GM18868 (cell line): ENCODE results near the gene CLRN2.
"Not testable (repeated sequence)": the region's sequence is repeated elsewhere in the genome, so short reads cannot be mapped to it uniquely, and the experiment has no call there.

Experiments
- ATAC-seq: cut with Tn5 transposase; IDR thresholded peaks from one replicate; pipeline ENCODE4 v1.9.1; 2021; ENCODE audit warnings: mild to moderate bottlenecking, moderate library complexity; ENCODE audit not compliant: unreplicated experiment

CLRN2 gene

GRCh38 chr4:17544205-17544604, 29.2 kb downstream of the CLRN2 start:
- ATAC-seq: no peak

DNA sequence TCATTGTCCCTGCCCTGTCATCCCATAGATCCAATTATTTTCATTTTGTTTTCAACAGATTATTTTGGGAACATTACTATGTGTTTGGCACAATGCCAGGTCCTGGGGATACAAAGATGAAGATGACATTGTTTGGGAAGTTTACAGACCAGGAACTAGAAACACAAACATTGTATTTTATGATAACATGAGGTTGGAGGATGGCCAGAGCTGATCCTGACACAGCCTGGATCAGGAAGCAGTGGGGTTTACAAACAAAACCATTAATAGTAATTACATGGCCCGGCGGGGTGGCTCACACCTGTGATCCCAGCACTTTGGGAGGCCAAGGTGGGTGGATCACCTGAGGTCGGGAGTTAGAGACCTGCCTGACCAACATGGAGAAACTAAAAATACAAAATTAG, 29.9 kb downstream of the CLRN2 start:
- no peak for ATAC-seq

- no peak for ATAC-seq
Observed at GRCh38 chr4:17545374-17546140, 30.6 kb downstream of the CLRN2 start.

- no peak for ATAC-seq
Observed at GRCh38 chr4:17546222-17546621, 31.3 kb downstream of the CLRN2 start.

- no peak for ATAC-seq
Observed at GRCh38 chr4:17546678-17547077, 31.7 kb downstream of the CLRN2 start.

GRCh38 chr4:17550549-17550948, 35.6 kb downstream of the CLRN2 start:
- no peak for ATAC-seq

- no peak for ATAC-seq
Observed at GRCh38 chr4:17552427-17552826, 37.5 kb downstream of the CLRN2 start.

DNA sequence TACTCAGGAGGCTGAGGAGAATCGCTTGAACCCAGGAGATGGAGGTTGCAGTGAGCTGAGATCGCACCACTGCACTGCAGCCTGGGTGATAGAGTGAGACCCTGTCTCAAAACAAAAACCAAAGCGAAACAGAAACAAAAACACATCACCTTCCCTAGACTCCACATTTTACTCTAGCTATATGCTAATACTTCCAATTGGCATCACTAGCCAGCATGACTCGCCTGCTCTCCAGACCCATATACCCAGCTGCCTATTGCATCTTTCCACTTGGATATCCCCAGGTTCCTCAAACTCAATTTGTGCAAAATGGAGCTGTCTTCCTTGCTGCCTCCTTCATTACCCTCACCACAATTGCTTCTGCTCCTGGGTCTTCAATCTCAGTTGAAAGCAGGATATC, 39.6 kb downstream of the CLRN2 start:
- ATAC-seq: no peak

DNA sequence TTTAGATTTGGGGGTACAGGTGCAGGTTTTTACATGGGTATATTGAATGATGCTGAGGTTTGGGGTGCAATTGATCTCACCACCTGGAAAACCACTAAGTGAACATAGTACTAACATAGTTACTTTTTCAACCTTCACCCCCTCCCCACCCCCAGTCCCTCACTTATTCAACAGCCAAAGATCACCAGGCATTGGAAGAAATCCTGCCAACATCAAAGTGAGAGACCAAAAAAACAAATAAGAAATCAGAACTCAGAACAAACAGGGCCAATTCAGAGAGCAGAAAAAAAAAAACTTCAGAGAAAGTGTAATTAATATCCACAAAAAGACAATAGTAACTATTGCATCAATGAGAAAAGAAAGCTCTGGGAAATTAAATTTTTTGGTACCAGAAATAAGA, 41.5 kb downstream of the CLRN2 start:
- no peak for ATAC-seq

DNA sequence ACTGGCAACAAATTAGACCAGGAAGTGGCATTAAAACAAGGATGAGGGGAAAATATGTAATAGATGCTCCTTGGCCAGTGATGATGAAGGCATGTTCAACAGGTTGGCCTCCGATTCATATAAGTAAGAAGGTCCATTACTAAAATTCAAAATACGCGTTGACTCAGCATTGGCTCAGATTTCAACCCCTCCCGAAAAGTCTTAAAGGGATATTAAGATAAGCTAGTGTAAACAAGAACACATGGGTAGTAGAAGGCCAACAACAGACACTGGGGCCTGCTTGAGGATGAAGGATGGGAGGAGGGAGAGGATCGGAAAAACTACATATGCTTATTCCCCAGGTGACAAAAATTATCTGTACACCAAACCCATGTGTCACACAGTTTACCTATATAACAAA, 42.9 kb downstream of the CLRN2 start:
- no peak for ATAC-seq

- ATAC-seq: no peak
Observed at GRCh38 chr4:17558941-17559708, 44.2 kb downstream of the CLRN2 start.

DNA sequence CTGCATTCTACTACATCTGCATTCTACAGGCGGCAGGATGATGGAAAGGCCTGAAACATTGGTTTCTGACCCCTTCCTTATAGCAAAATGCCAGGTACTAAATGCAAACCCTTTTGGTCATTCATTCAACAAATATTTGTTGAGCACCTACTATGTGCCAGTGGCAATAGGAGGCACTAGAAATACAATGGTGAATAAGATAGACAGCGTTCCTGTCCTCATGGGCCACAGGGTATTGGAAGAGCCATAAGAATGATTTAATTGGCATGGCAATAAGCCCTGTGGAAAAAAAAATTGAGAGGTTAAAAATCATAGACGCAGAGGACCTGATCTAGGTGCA, 44.7 kb downstream of the CLRN2 start:
- no peak for ATAC-seq

GRCh38 chr4:17560065-17560673, 45.2 kb downstream of the CLRN2 start:
- ATAC-seq: no peak

- no peak for ATAC-seq
Observed at GRCh38 chr4:17561195-17561909, 46.4 kb downstream of the CLRN2 start.

DNA sequence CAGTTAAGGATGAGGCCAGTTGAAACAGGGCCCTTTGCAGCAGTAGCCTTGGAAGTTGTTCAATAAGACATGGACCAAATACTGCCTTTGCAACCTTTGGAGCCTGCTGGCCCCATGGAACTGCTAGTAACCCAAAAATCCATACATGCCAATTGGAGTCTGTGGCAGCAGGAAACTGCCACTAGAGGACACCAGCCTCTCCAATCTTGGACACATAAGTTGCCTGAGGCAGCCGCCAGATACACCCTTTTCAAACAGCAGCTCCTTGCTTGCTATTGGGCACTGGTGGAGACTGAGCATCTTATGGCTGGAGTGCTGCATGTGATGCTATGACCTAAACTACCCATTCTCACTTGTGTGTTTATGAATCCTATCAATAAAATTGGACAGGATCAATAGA, 47.2 kb downstream of the CLRN2 start:
- no peak for ATAC-seq

DNA sequence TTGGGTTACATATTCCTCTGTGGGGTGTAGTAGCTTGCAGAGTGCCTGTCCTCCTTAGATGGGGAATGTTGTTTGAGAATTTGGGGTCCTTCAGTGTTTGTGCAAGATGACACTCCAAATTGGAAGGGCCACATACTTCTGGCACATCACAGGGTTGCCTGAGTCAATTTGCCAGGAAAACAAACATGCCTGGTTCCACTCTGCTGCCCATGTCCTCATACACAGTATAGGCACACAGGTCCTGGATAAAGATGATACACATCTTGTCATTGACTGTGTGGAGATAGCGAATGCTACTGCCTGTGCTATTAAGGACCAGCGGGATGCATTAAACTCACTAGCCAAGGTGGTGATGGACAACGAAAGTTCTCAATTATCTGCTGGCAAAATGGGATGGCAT, 50.9 kb downstream of the CLRN2 start:
- ATAC-seq: no peak

DNA sequence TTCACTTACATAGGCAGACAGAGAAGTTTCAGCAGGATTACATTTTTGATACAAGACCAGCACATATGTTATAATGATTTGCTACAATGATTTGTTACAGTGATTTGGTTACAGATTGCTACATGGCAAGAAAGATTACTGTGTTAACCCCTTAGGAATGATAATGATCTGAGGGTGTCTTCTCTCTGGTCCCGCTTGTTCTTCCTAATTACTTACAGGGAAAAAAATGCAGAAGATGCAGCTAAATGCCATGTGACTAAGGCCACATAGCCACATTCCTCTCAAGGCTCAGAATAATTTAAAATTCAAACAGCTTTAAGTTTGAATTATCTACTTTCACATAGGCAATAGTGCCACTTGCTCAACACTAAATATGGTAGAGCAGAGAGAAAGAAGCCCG, 52.3 kb downstream of the CLRN2 start:
- no peak for ATAC-seq

- no peak for ATAC-seq
Observed at GRCh38 chr4:17574206-17574605, 59.2 kb downstream of the CLRN2 start.

DNA sequence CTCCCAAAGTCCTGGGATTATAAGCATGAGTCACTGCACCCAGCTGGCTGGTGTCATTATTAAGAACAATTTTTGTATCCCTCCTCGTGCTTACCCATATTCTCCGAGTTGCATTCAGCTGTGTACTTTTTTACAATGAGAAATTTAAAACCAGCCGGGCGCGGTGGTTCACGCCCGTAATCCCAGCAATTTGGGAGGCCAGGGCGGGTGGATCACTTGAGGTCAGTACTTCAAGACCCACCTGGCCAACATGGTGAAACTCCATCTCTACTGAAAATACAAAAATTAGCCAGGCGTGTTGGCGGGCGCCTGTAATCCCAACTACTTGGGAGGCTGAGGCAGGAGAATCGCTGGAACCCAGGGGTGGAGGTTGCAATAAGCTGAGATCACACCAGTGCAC, 60.2 kb downstream of the CLRN2 start:
- not testable (repeated sequence) for ATAC-seq
